ENCODE data around the gene CACNA2D3. TPM values are rescaled to one million over a fixed set of nuclear protein-coding genes. Genes with fewer than 3 reads are reported as not detected.
"Not testable (repeated sequence)": the region's sequence is repeated elsewhere in the genome, so short reads cannot be mapped to it uniquely, and the experiment has no call there.

CACNA2D3 gene
- polyA plus RNA-seq, 1 donor (not counting 4 experiments of a cell fraction or from before 2014, with no cell fraction given): 0.08 TPM

DNA sequence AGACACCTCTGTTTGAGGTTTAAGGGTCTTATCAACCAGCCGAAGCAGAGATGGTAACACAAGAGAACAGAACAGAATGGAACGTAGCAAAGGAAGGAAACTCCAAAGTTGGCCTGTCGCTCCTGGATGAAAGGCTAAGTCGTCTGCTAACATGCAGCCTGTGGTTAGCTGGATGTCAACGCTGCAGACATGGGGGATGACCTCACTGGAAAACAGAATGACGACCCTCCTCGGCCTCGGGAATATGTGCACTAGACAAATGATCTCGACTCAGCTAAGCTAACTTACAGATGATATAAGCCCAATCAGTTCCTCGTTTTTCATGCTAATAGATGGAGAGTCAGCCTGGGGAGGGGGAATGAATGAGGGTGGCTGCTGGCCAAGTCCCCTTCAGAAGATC is 983.3 kb downstream of the CACNA2D3 start:
- no peak for DNase-seq (ENCODE audit: low read depth, low spot score)
- Histone ChIP-seq H3K36me3 (ENCODE audit: control insufficient read depth in 2 of 2, extremely low read depth in 1 of 2, insufficient read depth in 2 of 2, low read length in 2 of 2) (no peaks in the 10 kb centered on the region), H3K27ac (ENCODE audit: control insufficient read depth, insufficient read depth, low read length) (no peak overlapping the region), H3K4me2 (ENCODE audit: control insufficient read depth, extremely low read depth, insufficient read depth, low read depth, low read length) (no peak overlapping the region), H3K9ac (ENCODE audit: control insufficient read depth, extremely low read depth, insufficient read depth, low read length) (no peak overlapping the region), H4K20me1 (ENCODE audit: control insufficient read depth, extremely low read depth, insufficient read depth, low read length) (no peaks in the 10 kb centered on the region), H3K4me3 (ENCODE audit: control insufficient read depth in 2 of 3, extremely low read depth in 1 of 3, insufficient read depth in 2 of 3, low read depth in 1 of 3, low read length in 3 of 3) (no peak overlapping the region), H3K4me1 (ENCODE audit: control insufficient read depth, extremely low read depth, insufficient read depth, low read length) (no peaks in the 10 kb centered on the region), H3K9me3 (ENCODE audit: control insufficient read depth, low read depth, low read length) (no peaks in the 10 kb centered on the region), H3K27me3 (ENCODE audit: control insufficient read depth, extremely low read depth, insufficient read depth, low read length) (no peaks in the 10 kb centered on the region), H2AFZ (ENCODE audit: control insufficient read depth, low read length) (no peak overlapping the region), H3K79me2 (ENCODE audit: control insufficient read depth, insufficient read depth, low read length) (no peaks in the 10 kb centered on the region), H3K9me1 (ENCODE audit: control insufficient read depth, extremely low read depth, insufficient read depth, low read length) (no peaks in the 10 kb centered on the region)
- dilution Hi-C loops (cut with MboI; ENCODE audit: extremely low pct_ligation_motif_present, low sequenced_read_pairs): no loop called here
- FAIRE-seq: no peak
- no peak for TF ChIP-seq EZH2 (IDR thresholded peaks at IDR 0.05; ENCODE audit: low read length)
- TF ChIP-seq, protein P1, sequence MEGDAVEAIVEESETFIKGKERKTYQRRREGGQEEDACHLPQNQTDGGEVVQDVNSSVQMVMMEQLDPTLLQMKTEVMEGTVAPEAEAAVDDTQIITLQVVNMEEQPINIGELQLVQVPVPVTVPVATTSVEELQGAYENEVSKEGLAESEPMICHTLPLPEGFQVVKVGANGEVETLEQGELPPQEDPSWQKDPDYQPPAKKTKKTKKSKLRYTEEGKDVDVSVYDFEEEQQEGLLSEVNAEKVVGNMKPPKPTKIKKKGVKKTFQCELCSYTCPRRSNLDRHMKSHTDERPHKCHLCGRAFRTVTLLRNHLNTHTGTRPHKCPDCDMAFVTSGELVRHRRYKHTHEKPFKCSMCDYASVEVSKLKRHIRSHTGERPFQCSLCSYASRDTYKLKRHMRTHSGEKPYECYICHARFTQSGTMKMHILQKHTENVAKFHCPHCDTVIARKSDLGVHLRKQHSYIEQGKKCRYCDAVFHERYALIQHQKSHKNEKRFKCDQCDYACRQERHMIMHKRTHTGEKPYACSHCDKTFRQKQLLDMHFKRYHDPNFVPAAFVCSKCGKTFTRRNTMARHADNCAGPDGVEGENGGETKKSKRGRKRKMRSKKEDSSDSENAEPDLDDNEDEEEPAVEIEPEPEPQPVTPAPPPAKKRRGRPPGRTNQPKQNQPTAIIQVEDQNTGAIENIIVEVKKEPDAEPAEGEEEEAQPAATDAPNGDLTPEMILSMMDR (optimal IDR thresholded peaks at IDR 0.05 in 1 of 3, IDR thresholded peaks at IDR 0.05 in 1 of 3, conservative IDR thresholded peaks at IDR 0.05 in 1 of 3; ENCODE audit: extremely low read depth in 1 of 3, insufficient read depth in 2 of 3, low read length in 3 of 3): no peak

DNA sequence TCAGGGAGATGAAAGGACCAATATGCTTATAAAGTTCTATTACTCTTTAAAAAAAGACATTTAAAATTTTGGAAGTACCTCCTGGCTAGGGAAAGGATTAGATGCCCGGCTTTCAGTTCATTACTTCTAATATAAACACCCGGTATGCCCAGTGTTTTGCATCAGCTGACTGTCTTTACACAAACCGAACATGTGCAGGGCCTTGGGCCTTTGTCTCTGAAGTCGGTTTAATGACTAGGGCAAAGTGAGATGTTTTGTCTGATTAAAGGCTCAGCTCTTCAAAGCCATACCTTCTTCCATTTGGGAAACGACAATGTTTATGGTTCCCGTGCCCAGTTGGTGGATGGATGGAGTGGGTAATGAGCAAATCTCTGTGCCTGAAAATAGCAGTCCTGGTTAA is 984.8 kb downstream of the CACNA2D3 start:
- no peaks in the 10 kb centered on the region for H3K27me3 ChIP-seq (ENCODE audit: control insufficient read depth, extremely low read depth, insufficient read depth, low read length)
- H3K4me1 ChIP-seq (ENCODE audit: control insufficient read depth, extremely low read depth, insufficient read depth, low read length): no peaks in the 10 kb centered on the region
- no peaks in the 10 kb centered on the region for H4K20me1 ChIP-seq (ENCODE audit: control insufficient read depth, extremely low read depth, insufficient read depth, low read length)
- H3K9me3 ChIP-seq (ENCODE audit: control insufficient read depth, low read depth, low read length): no peaks in the 10 kb centered on the region
- H3K4me3 ChIP-seq (ENCODE audit: control insufficient read depth in 2 of 3, extremely low read depth in 1 of 3, insufficient read depth in 2 of 3, low read depth in 1 of 3, low read length in 3 of 3): no peak overlapping the region
- no peak for TF ChIP-seq EZH2 (IDR thresholded peaks at IDR 0.05; ENCODE audit: low read length)
- TF ChIP-seq, protein P1 (optimal IDR thresholded peaks at IDR 0.05 in 1 of 3, IDR thresholded peaks at IDR 0.05 in 1 of 3, conservative IDR thresholded peaks at IDR 0.05 in 1 of 3; ENCODE audit: extremely low read depth in 1 of 3, insufficient read depth in 2 of 3, low read length in 3 of 3): no peak
- no peak overlapping the region for H3K9ac ChIP-seq (ENCODE audit: control insufficient read depth, extremely low read depth, insufficient read depth, low read length)
- no peak overlapping the region for H2AFZ ChIP-seq (ENCODE audit: control insufficient read depth, low read length)
- H3K27ac ChIP-seq (ENCODE audit: control insufficient read depth, insufficient read depth, low read length): no peak overlapping the region
- no peaks in the 10 kb centered on the region for H3K9me1 ChIP-seq (ENCODE audit: control insufficient read depth, extremely low read depth, insufficient read depth, low read length)
- no peak overlapping the region for H3K4me2 ChIP-seq (ENCODE audit: control insufficient read depth, extremely low read depth, insufficient read depth, low read depth, low read length)
- H3K36me3 ChIP-seq (ENCODE audit: control insufficient read depth in 2 of 2, extremely low read depth in 1 of 2, insufficient read depth in 2 of 2, low read length in 2 of 2): no peaks in the 10 kb centered on the region
- FAIRE-seq (no peak), DNase-seq (ENCODE audit: low read depth, low spot score) (no peak)
- dilution Hi-C loops (cut with MboI; ENCODE audit: extremely low pct_ligation_motif_present, low sequenced_read_pairs): no loop called here
- no peaks in the 10 kb centered on the region for H3K79me2 ChIP-seq (ENCODE audit: control insufficient read depth, insufficient read depth, low read length)

DNA sequence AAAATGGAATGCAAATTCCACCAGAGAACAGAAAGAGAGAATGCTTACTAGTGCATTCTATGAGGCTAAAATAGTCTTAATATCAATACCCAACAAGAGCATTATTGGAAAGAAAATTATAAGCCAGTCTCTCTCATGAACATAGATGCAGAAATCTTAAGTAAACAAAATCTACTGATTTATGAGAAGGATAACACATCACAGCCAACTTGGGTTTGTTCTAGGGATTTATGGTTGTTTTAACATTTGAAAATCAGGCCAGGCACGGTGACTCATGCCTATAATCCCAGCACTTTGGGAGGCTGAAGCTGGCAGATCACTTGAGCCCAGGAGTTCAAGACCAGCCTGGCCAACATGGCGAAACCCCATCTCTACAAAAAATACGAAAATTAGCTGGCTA is 989.6 kb downstream of the CACNA2D3 start:
- H3K36me3 ChIP-seq (ENCODE audit: control insufficient read depth in 2 of 2, extremely low read depth in 1 of 2, insufficient read depth in 2 of 2, low read length in 2 of 2); H3K9ac ChIP-seq (ENCODE audit: control insufficient read depth, extremely low read depth, insufficient read depth, low read length); H3K79me2 ChIP-seq (ENCODE audit: control insufficient read depth, insufficient read depth, low read length); FAIRE-seq; H3K27ac ChIP-seq (ENCODE audit: control insufficient read depth, insufficient read depth, low read length); dilution Hi-C loops (cut with MboI; ENCODE audit: extremely low pct_ligation_motif_present, low sequenced_read_pairs); H4K20me1 ChIP-seq (ENCODE audit: control insufficient read depth, extremely low read depth, insufficient read depth, low read length); DNase-seq (ENCODE audit: low read depth, low spot score); H2AFZ ChIP-seq (ENCODE audit: control insufficient read depth, low read length); H3K9me3 ChIP-seq (ENCODE audit: control insufficient read depth, low read depth, low read length); H3K4me1 ChIP-seq (ENCODE audit: control insufficient read depth, extremely low read depth, insufficient read depth, low read length); H3K9me1 ChIP-seq (ENCODE audit: control insufficient read depth, extremely low read depth, insufficient read depth, low read length); H3K4me3 ChIP-seq (ENCODE audit: control insufficient read depth in 2 of 3, extremely low read depth in 1 of 3, insufficient read depth in 2 of 3, low read depth in 1 of 3, low read length in 3 of 3); H3K4me2 ChIP-seq (ENCODE audit: control insufficient read depth, extremely low read depth, insufficient read depth, low read depth, low read length); H3K27me3 ChIP-seq (ENCODE audit: control insufficient read depth, extremely low read depth, insufficient read depth, low read length): not testable (repeated sequence)
